ENCODE results near the gene ZNF189. TPM values are rescaled to one million over a fixed set of nuclear protein-coding genes. Genes with fewer than 3 reads are reported as not detected.

The ZNF189 gene
- total RNA-seq, 4 donors from 2014 or later: 17.0 to 29.2 (median 21.0) TPM

DNA sequence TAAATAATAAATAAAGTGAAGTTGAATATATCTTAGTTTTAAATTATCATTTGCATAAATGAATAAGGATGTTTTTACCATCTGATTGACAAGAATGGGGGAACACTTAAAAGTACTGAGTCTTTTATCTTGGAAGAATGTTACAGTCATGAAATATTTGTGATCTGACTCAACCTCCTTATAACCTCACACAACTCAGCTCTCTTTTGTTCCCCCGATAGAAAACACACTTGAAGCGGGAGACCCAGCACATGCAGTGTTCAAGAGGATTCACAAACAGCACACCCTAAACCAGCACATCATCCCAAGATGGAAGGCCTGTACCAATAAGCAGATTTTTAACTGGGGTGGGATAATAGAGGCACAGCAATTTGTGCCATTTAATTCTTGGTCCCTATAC is 29.4 kb upstream of the ZNF189 start:
- ATAC-seq (ENCODE audit: low FRiP score): no peak
- no peak for DNase-seq (ENCODE audit: low spot score)
- no peak for TF ChIP-seq CTCF (IDR thresholded peaks at IDR 0.05)

DNA sequence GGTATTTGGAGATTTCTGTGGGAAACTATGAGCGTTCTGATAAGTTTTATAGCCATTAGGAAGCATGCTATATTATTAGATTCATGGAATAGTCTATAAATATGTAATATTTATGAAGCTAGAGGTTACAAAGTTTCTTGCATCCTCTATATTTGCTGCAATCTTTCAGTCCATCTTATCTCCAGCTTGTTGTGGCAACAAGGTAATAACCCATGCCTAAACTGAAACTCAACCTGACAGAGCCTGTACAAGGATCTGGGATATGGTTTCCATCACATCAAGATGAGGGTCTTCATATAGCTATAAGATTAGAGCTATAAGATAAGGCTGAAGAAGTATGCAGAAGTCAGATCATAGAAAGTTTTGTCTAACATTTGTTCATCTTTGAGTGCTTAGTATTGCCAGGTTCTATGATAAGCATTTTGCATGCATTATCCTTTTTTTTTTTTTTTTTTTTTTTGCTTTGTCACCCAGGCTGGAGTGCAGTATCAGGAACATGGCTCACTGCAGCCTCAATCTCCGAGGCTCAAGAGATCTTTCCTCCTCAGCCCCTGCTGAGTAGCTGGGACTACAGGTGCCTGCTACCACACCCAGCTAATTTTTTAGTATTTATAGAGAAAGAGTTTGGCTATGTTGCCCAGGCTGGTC is 28.6 kb upstream of the ZNF189 start:
- no peak for TF ChIP-seq CTCF (IDR thresholded peaks at IDR 0.05)
- DNase-seq (ENCODE audit: low spot score) (no peak), ATAC-seq (ENCODE audit: low FRiP score) (no peak)

DNA sequence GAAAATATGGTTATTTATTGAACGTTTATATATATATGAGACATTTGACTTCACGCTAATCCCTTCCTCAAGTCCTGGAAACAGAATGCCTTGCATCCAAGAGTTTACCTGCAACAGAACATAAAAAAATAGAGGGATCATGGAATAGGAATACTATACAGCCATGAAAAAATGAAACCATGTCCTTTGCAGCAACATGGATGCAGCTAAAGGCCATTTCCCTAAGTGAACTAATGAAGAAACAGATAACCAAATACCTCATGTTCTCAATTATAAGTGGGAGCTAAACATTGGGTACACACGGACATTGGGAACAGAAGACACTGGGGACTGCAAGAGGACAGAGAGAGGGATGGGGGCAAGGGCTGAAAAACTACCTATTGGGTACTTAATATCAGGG is 26.8 kb upstream of the ZNF189 start:
- no peak for DNase-seq (ENCODE audit: low spot score)
- ATAC-seq (ENCODE audit: low FRiP score): no peak
- TF ChIP-seq CTCF (IDR thresholded peaks at IDR 0.05): no peak

GRCh38 chr9:101372327-101373118 is 26.1 kb upstream of the ZNF189 start:
- DNase-seq (ENCODE audit: low spot score): no peak
- no peak for ATAC-seq (ENCODE audit: low FRiP score)
- no peak for TF ChIP-seq CTCF (IDR thresholded peaks at IDR 0.05)

- DNase-seq (ENCODE audit: low spot score): no peak
- TF ChIP-seq CTCF (IDR thresholded peaks at IDR 0.05): no peak
- ATAC-seq (ENCODE audit: low FRiP score): no peak
Measured at GRCh38 chr9:101375546-101375945, 23.1 kb upstream of the ZNF189 start.

GRCh38 chr9:101376111-101376848 is 22.4 kb upstream of the ZNF189 start:
- ATAC-seq (ENCODE audit: low FRiP score) (no peak), DNase-seq (ENCODE audit: low spot score) (no peak)
- no peak for TF ChIP-seq CTCF (IDR thresholded peaks at IDR 0.05)

Measured in omental fat pad (tissue), 4 donors.